Neural cell (in vitro differentiated cells): ENCODE measurements around the gene RBM33. TPM values are rescaled to one million over a fixed set of nuclear protein-coding genes. Genes with fewer than 3 reads are reported as not detected.
"Not testable (repeated sequence)": the region's sequence is repeated elsewhere in the genome, so short reads cannot be mapped to it uniquely, and the experiment has no call there.

Experiments used
- H2AFZ ChIP-seq: fragments of 200-600, 300-800 bp; sonication (generic), shearing (Covaris generic); 2 replicates; pipeline ENCODE4 v1.6.0; 2014; ENCODE audit warnings: low read depth, mild to moderate bottlenecking, antibody characterized with exemption, low read length, moderate library complexity
- H3F3A ChIP-seq: fragments of 200-600 bp; shearing (Covaris generic); 2 replicates; pipeline ENCODE4 v1.6.1; 2016; ENCODE audit warnings: mild to moderate bottlenecking, moderate library complexity, mixed read lengths, antibody characterized with exemption, low read length; ENCODE audit not compliant: insufficient read depth, poor library complexity, severe bottlenecking
- H3K27ac ChIP-seq: fragments of 200-600, 300-800 bp; sonication (generic), shearing (Covaris generic); 2 replicates; pipeline ENCODE4 v1.5.1; 2014; ENCODE audit warnings: mild to moderate bottlenecking, low read length, moderate library complexity
- H3K27me3 ChIP-seq: fragments of 300-800, 200-600 bp; sonication (generic), shearing (Covaris generic); 2 replicates; pipeline ENCODE4 v1.6.0; 2014; ENCODE audit warnings: mild to moderate bottlenecking, low read depth, low read length, moderate library complexity; ENCODE audit not compliant: insufficient read depth
- H3K36me3 ChIP-seq: fragments of 300-800, 200-600 bp; sonication (generic), shearing (Covaris generic); 2 replicates; pipeline ENCODE4 v1.5.1; 2014; ENCODE audit warnings: mild to moderate bottlenecking, antibody characterized with exemption, low read length, moderate library complexity; ENCODE audit not compliant: insufficient read depth
- H3K4me2 ChIP-seq: fragments of 300-800, 200-600 bp; sonication (generic), shearing (Covaris generic); 2 replicates; pipeline ENCODE4 v1.6.0; 2014; ENCODE audit warnings: mild to moderate bottlenecking, low read length
- H3K4me3 ChIP-seq: fragments of 300-800, 200-600 bp; sonication (generic), shearing (Covaris generic); 2 replicates; pipeline ENCODE4 v1.5.1; 2014; ENCODE audit warnings: mild to moderate bottlenecking, low read length, moderate library complexity
- H3K79me2 ChIP-seq: fragments of 200-600 bp; shearing (Covaris generic); replicated peaks from 2 replicates; pipeline ENCODE4 v1.6.0; 2014; ENCODE audit warnings: mild to moderate bottlenecking, low read length, moderate library complexity; ENCODE audit not compliant: insufficient read depth
- H3K9ac ChIP-seq: fragments of 300-800, 200-600 bp; sonication (generic), shearing (Covaris generic); 2 replicates; pipeline ENCODE4 v1.6.1; 2016; ENCODE audit warnings: mild to moderate bottlenecking, low read length, mixed read lengths
- H3K9me2 ChIP-seq: fragments of 200-600 bp; shearing (Covaris generic); 2 replicates; pipeline ENCODE4 v1.6.1; 2016; ENCODE audit warnings: mild to moderate bottlenecking, low read length, mixed read lengths; ENCODE audit not compliant: insufficient read depth
- H3K9me3 ChIP-seq: fragments of 200-600, 300-800 bp; sonication (generic), shearing (Covaris generic); 2 replicates; pipeline ENCODE4 v1.6.1; 2016; ENCODE audit warnings: mild to moderate bottlenecking, mixed run types, low read length, moderate library complexity, mixed read lengths
- H4K20me1 ChIP-seq: fragments of 200-600 bp; shearing (Covaris generic); 2 replicates; pipeline ENCODE4 v1.6.1; 2016; ENCODE audit warnings: mild to moderate bottlenecking, mixed run types; ENCODE audit not compliant: insufficient read depth
- EP300 ChIP-seq: fragments of 450-650 bp; conservative IDR thresholded peaks from 2 replicates; pipeline ENCODE4 v1.6.1; 2014; ENCODE audit warnings: antibody characterized with exemption, mild to moderate bottlenecking, moderate library complexity; ENCODE audit not compliant: poor library complexity, severe bottlenecking
- EZH2 ChIP-seq: fragments of 200-600, 300-800 bp; shearing (Covaris generic), sonication (generic); IDR thresholded peaks from 2 replicates; pipeline ENCODE4 v1.6.1; 2014; ENCODE audit warnings: antibody characterized with exemption, low read length, borderline replicate concordance, mild to moderate bottlenecking; ENCODE audit not compliant: insufficient read depth, poor library complexity, severe bottlenecking
- MXI1 ChIP-seq: fragments of 450-650 bp; conservative IDR thresholded peaks from 2 replicates; pipeline ENCODE4 v1.6.1; 2014; ENCODE audit warnings: antibody characterized with exemption, mild to moderate bottlenecking; ENCODE audit not compliant: poor library complexity, severe bottlenecking
- POLR2AphosphoS5 ChIP-seq: IDR thresholded peaks from 2 replicates; pipeline ENCODE4 v1.6.1; 2012
- RAD21 ChIP-seq: fragments of 450-650 bp; conservative IDR thresholded peaks from 2 replicates; pipeline ENCODE4 v1.6.1; 2014; ENCODE audit warnings: antibody characterized with exemption, mild to moderate bottlenecking, moderate library complexity
- SMC3 ChIP-seq: fragments of 450-650 bp; conservative IDR thresholded peaks from 2 replicates; pipeline ENCODE4 v1.6.1; 2014; ENCODE audit warnings: antibody characterized with exemption, mild to moderate bottlenecking, moderate library complexity; ENCODE audit not compliant: poor library complexity
- TAF1 ChIP-seq: IDR thresholded peaks from 2 replicates; pipeline ENCODE4 v1.6.1; 2012; ENCODE audit warnings: low read depth
- polyA plus RNA-seq: library from polyadenylated mRNA; depleted of rRNA; stranded (reverse); fragments of >200 nt; gene quantifications from 2 replicates; pipeline ENCODE4 v1.2.3, GENCODE V29; 2014
- TF ChIP-seq, protein P1 (sequence below): fragments of 450-650 bp; IDR thresholded peaks from 2 replicates; pipeline ENCODE4 v1.5.1; 2014; ENCODE audit warnings: antibody characterized with exemption, mild to moderate bottlenecking, moderate library complexity; ENCODE audit not compliant: poor library complexity, severe bottlenecking
- TF ChIP-seq, protein P2 (sequence below): IDR thresholded peaks from 2 replicates; pipeline ENCODE4 v1.6.1; 2012; ENCODE audit warnings: borderline replicate concordance

Gene RBM33
- polyA plus RNA-seq, 1 donor from 2014 or later, result 53.2 TPM

DNA sequence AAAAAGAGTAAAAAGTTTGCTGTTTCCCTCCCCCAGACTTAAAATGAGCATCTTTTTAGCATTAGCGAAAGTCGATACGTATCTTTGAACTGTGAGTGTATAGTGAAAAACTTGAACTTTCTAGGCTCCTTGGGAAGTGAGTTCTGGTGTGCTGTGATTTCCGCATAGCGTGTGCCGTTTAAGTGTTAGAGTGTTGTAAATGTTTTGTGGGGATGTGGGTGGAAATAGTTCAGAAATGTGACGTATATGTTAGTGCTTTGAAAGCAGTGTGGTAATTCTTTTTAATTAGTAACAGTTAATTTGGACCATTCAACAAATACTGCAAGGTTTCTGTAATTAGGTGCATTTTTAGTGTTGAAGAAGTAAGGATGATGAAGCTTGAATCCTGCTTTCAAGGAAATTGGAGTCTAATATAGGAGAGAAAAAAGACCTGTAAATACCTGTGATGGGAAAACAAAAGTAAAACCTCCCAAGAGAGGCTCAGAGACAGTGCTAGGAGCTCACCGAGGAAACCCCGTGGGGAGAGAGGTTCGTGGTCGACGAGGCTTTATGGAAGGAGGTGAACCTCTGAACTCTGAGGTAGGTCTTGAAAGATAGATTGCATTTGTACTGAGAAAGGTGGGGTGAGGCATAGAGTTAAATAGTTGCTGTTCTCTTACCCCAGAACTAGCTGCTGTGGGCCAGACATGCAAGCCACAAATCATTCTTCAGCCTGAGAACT is 40.8 kb downstream of the RBM33 start:
- Histone ChIP-seq H3F3A (no peaks in the 10 kb centered on the region), H3K9me2 (no peaks in the 10 kb centered on the region), H3K27ac (no peak overlapping the region), H3K36me3 (no peaks in the 10 kb centered on the region), H2AFZ (no peak overlapping the region), H4K20me1 (no peaks in the 10 kb centered on the region), H3K9ac (no peak overlapping the region), H3K27me3 (no peaks in the 10 kb centered on the region), H3K9me3 (no peaks in the 10 kb centered on the region), H3K4me2 (no peak overlapping the region), H3K79me2 (peaks cover 14% of the 10 kb centered on the region), H3K4me3 (no peak overlapping the region)
- no peak for TF ChIP-seq EP300

DNA sequence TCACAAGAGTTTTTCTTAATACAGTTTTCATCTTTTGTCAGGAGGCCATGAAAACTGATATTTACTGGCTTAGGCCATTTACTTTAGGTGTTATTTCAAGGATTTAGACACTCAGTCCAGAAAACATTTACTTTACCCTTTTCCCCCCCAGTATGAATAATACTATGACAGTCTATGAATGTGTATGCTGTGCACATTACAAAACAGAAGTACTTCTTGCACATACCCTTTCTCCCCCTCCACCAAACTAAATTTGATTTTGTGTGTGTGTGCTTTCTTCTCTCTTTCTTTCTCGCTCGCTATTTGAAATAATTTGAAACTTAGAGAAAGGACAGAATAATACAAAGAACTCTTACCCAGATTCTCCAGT is 41.3 kb downstream of the RBM33 start:
- Histone ChIP-seq H3K9me2 (no peaks in the 10 kb centered on the region), H3F3A (no peaks in the 10 kb centered on the region), H3K9me3 (no peaks in the 10 kb centered on the region), H2AFZ (no peak overlapping the region), H3K4me3 (no peak overlapping the region), H3K27ac (no peak overlapping the region), H3K4me2 (no peak overlapping the region), H4K20me1 (no peaks in the 10 kb centered on the region), H3K36me3 (no peaks in the 10 kb centered on the region), H3K9ac (no peak overlapping the region), H3K27me3 (no peaks in the 10 kb centered on the region), H3K79me2 (peaks cover 14% of the 10 kb centered on the region)
- TF ChIP-seq, protein P1, sequence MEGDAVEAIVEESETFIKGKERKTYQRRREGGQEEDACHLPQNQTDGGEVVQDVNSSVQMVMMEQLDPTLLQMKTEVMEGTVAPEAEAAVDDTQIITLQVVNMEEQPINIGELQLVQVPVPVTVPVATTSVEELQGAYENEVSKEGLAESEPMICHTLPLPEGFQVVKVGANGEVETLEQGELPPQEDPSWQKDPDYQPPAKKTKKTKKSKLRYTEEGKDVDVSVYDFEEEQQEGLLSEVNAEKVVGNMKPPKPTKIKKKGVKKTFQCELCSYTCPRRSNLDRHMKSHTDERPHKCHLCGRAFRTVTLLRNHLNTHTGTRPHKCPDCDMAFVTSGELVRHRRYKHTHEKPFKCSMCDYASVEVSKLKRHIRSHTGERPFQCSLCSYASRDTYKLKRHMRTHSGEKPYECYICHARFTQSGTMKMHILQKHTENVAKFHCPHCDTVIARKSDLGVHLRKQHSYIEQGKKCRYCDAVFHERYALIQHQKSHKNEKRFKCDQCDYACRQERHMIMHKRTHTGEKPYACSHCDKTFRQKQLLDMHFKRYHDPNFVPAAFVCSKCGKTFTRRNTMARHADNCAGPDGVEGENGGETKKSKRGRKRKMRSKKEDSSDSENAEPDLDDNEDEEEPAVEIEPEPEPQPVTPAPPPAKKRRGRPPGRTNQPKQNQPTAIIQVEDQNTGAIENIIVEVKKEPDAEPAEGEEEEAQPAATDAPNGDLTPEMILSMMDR, result no peak
- TF ChIP-seq TAF1 (no peak), RAD21 (no peak), EZH2 (no peak), EP300 (no peak), POLR2AphosphoS5 (no peak), SMC3 (no peak), MXI1 (no peak)
- TF ChIP-seq, protein P2, sequence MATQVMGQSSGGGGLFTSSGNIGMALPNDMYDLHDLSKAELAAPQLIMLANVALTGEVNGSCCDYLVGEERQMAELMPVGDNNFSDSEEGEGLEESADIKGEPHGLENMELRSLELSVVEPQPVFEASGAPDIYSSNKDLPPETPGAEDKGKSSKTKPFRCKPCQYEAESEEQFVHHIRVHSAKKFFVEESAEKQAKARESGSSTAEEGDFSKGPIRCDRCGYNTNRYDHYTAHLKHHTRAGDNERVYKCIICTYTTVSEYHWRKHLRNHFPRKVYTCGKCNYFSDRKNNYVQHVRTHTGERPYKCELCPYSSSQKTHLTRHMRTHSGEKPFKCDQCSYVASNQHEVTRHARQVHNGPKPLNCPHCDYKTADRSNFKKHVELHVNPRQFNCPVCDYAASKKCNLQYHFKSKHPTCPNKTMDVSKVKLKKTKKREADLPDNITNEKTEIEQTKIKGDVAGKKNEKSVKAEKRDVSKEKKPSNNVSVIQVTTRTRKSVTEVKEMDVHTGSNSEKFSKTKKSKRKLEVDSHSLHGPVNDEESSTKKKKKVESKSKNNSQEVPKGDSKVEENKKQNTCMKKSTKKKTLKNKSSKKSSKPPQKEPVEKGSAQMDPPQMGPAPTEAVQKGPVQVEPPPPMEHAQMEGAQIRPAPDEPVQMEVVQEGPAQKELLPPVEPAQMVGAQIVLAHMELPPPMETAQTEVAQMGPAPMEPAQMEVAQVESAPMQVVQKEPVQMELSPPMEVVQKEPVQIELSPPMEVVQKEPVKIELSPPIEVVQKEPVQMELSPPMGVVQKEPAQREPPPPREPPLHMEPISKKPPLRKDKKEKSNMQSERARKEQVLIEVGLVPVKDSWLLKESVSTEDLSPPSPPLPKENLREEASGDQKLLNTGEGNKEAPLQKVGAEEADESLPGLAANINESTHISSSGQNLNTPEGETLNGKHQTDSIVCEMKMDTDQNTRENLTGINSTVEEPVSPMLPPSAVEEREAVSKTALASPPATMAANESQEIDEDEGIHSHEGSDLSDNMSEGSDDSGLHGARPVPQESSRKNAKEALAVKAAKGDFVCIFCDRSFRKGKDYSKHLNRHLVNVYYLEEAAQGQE, result no peak

DNA sequence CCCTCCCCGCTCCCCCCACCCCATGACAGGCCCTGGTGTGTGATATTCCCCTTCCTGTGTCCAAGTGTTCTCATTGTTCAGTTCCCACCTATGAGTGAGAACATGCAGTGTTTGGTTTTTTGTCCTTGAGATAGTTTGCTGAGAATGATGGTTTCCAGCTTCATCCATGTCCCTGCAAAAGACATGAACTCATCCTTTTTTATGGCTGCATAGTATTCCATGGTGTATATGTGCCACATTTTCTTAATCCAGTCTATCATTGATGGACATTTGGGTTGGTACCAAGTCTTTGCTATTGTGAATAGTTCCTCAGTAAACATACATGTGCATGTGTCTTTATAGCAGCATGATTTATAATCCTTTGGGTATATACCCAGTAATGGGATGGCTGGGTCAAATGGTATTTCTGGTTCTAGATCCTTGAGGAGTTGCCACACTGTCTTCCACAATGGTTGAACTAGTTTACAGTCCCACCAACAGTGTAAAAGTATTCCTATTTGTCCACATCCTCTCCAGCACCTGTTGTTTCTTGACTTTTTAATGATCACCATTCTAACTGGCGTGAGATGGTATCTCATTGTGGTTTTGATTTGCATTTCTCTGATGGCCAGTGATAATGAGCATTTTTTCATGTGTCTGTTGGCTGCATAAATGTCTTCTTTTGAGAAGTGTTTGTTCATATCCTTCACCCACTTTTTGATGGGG is 42.3 kb downstream of the RBM33 start:
- H2AFZ ChIP-seq, H3K9ac ChIP-seq, H3K27me3 ChIP-seq, H3F3A ChIP-seq, H3K9me3 ChIP-seq, H3K9me2 ChIP-seq, H3K4me3 ChIP-seq, H3K36me3 ChIP-seq, H3K4me2 ChIP-seq, H3K27ac ChIP-seq, H4K20me1 ChIP-seq: not testable (repeated sequence)
- peaks cover 20% of the 10 kb centered on the region for H3K79me2 ChIP-seq

DNA sequence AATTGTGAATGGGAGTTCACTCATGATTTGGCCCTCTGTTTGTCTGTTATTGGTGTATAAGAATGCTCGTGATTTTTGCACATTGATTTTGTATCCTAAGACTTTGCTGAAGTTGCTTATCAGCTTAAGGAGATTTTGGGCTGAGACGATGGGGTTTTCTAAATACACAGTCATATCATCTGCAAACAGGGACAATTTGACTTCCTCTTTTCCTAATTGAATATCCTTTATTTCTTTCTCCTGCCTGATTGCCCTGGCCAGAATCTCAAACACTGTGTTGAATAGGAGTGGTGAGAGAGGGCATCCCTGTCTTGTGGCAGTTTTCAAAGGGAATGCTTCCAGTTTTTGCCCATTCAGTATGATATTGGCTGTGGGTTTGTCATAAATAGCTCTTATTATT is 43.8 kb downstream of the RBM33 start:
- H3K27me3 ChIP-seq, H3K9ac ChIP-seq, H3K9me3 ChIP-seq, H4K20me1 ChIP-seq, H3K36me3 ChIP-seq, H2AFZ ChIP-seq, H3K9me2 ChIP-seq, H3K4me3 ChIP-seq, H3F3A ChIP-seq, H3K4me2 ChIP-seq, H3K27ac ChIP-seq: not testable (repeated sequence)
- peaks cover 29% of the 10 kb centered on the region for H3K79me2 ChIP-seq

DNA sequence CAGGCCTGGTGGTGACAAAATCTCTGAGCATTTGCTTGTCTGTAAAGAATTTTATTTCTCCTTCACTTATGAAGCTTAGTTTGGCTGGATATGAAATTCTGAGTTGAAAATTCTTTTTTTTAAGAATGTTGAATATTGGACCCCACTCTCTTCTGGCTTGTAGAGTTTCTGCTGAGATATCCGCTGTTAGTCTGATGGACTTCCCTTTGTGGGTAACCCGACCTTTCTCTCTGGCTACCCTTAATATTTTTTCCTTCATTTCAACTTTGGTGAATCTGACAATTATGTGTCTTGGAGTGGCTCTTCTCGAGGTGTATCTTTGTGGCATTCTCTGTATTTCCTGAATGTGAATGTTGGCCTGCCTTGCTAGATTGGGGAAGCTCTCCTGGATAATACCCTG is 46.2 kb downstream of the RBM33 start:
- H4K20me1 ChIP-seq, H3K27me3 ChIP-seq, H3K4me2 ChIP-seq, H3K9me2 ChIP-seq, H3K9me3 ChIP-seq, H2AFZ ChIP-seq, H3K27ac ChIP-seq, H3F3A ChIP-seq, H3K4me3 ChIP-seq, H3K9ac ChIP-seq, H3K36me3 ChIP-seq: not testable (repeated sequence)
- H3K79me2 ChIP-seq, result peaks cover 38% of the 10 kb centered on the region
